ENCODE data around the gene GALE. TPM values are rescaled to one million over a fixed set of nuclear protein-coding genes. Genes with fewer than 3 reads are reported as not detected.

GALE gene
- polyA plus RNA-seq, 4 donors: 7.8 to 41.0 (median 28.3) TPM

DNA sequence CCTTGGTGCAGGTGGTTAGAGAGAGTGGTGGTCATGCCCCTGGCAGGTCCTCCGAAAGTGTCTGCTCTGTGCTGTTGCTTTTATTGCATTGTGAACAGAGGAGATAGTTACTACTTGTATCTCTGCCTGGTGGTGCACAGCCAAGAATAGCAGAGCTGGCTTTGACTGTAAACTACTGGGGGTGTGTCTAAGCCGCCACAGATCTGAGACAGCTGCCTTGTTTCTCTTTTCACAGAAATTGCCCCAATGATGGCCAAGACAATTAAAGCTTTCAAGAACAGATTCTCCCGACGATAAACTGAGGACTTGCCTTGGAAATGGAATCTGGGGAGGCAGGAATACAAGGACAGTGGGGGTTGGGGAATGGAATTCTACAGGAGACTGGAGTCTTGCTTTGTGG is 41.3 kb downstream of the GALE start:
- no peak for DNase-seq (ENCODE audit: low read depth in 4 of 4, low spot score in 3 of 4)

DNA sequence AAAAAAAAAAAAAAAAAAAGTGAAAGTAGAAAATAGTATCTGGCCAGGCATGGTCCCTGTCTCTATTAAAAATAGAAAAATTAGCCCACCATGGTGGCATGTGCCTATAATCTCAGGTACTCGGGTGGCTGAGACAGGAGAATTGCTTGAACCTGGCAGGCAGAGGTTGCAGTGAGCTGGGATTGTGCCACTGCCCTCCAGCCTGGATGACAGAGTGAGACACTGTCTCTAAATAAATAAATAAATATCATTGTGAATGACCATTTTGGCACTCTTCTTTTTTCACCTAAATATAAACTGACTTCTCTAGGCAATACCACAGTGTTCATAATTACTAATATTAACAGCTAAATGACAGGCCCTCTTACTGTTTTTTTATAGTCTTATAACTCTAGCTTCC is 42.7 kb downstream of the GALE start:
- DNase-seq (ENCODE audit: low read depth in 4 of 4, low spot score in 3 of 4): no peak

DNA sequence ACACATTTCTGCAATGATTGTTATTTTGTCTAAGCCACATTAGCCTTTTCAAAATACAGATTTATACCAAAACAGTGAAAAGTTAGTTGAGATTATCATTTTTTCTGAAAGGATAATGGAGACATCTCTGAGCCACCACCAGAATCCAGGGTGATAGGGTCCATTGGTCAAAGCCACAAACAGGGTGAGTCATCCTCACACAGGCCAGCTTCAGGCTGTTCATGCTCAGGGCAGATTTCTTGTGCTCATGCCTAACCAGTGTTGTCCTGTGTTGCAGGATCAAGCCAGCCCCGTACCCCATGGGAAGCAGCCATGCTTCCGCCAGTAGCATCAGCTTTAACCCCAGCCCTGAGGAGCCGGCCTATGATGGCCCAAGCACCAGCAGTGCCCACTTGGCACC is 43.9 kb downstream of the GALE start:
- no peak for DNase-seq (ENCODE audit: low read depth in 4 of 4, low spot score in 3 of 4)

DNA sequence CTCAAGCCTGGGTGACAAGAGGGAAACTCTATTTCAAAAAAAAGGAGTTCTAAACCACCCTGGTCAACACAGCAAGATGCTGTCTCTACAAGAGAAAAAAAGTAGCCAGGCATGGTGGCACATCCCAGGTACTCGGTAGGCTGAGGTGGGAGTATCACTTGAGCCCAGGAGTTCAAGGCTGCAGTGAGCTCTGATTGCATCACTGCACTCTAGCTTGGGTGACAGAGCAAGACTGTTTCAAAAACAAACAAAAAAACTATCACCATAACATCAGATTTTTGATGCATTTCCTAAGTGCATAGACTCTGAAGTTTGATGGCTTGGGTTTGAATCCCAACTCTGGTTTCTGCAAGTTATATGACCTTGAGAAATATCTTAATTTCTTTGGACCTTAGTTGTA is 47.6 kb downstream of the GALE start:
- no peak for DNase-seq (ENCODE audit: low read depth in 4 of 4, low spot score in 3 of 4)

DNA sequence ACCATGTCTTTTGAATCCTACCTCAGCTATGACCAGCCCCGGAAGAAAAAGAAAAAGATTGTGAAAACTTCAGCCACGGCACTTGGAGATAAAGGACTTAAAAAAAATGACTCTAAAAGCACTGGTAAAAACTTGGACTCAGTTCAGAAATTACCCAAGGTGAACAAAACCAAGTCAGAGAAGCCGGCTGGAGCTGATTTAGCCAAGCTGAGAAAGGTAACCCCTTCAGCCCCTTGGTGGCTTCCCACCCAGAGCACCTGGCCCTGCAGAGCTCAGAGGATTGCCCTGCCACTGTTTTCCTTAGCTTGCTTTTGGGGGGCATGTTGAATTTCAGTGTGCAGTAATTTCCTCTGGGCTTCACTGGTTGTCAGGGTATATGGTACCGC is 48.7 kb downstream of the GALE start:
- no peak for DNase-seq (ENCODE audit: low read depth in 4 of 4, low spot score in 3 of 4)

DNA sequence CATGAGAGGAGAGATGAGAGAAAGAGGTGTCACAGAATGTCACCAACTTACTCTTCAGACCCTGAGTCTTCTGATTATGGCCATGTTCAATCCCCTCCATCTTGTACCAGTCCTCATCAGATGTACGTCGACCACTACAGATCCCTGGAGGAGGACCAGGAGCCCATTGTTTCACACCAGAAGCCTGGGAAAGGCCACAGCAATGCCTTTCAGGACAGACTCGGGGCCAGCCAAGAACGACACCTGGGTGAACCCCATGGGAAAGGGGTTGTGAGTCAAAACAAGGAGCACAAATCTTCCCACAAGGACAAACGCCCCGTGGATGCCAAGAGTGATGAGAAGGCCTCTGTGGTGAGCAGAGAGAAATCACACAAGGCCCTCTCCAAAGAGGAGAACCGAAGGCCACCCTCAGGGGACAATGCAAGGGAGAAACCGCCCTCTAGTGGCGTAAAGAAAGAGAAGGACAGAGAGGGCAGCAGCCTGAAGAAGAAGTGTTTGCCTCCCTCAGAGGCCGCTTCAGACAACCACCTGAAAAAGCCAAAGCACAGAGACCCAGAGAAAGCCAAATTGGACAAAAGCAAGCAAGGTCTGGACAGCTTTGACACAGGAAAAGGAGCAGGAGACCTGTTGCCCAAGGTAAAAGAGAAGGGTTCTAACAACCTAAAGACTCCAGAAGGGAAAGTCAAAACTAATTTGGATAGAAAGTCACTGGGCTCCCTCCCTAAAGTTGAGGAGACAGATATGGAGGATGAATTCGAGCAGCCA is 49.3 kb downstream of the GALE start:
- no peak for DNase-seq (ENCODE audit: low read depth in 4 of 4, low spot score in 3 of 4)

DNA sequence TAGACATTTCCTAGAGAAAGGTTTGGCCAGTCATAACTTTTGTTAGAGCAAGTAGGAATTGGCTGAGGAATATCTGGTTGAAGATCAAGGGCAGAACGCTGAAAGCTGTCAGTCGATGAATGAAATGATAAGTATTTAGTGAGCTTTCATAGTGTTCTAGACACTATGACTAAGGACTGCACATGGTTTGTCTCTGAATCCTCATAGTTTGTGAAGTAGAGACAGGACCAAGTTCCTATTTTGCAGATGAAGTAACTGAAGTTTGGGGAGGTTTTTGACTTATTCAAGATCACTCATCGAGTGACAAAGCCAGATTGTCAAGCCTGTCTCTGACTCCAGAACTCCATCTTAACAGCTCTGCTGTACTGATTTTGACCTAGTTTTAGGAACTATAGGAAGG is 52.5 kb downstream of the GALE start:
- DNase-seq (ENCODE audit: low read depth in 4 of 4, low spot score in 3 of 4): no peak

Other genes starting within 250 kb of the GALE start
- gene ID3, start 241.3 kb downstream of the GALE start, polyA plus RNA-seq (ENCODE audit: insufficient read length in 4 of 4): 100 to 1,000 TPM; 178 to 393 (median 283) TPM
- gene RPL11, start 108.9 kb downstream of the GALE start, polyA plus RNA-seq (ENCODE audit: insufficient read length in 4 of 4): 1,000 to 10,000 TPM; 2,223 to 2,601 (median 2,402) TPM
- gene ELOA, start 57.3 kb downstream of the GALE start, polyA plus RNA-seq (ENCODE audit: insufficient read length in 4 of 4): 10 to 100 TPM; 31.5 to 35.9 (median 35.6) TPM
- gene PITHD1, start 22.3 kb downstream of the GALE start, polyA plus RNA-seq (ENCODE audit: insufficient read length in 4 of 4): 10 to 100 TPM; 57.6 to 66.9 (median 62.5) TPM
- gene LYPLA2, start 9.6 kb downstream of the GALE start, polyA plus RNA-seq (ENCODE audit: insufficient read length in 4 of 4): 10 to 100 TPM; 35.0 to 79.7 (median 63.3) TPM
- gene HMGCL, start 24.7 kb upstream of the GALE start, polyA plus RNA-seq (ENCODE audit: insufficient read length in 4 of 4): 10 to 100 TPM; 21.2 to 77.3 (median 64.7) TPM
- 10 to 100 TPM; 43.1 to 49.0 (median 47.4) TPM for gene FUCA1, start 67.5 kb upstream of the GALE start, polyA plus RNA-seq (ENCODE audit: insufficient read length in 4 of 4)
- under 1 TPM; 0.06 to 0.11 (median 0.07) TPM for gene CNR2, start 112.6 kb upstream of the GALE start, polyA plus RNA-seq (ENCODE audit: insufficient read length in 4 of 4)
- gene PNRC2, start 159.1 kb upstream of the GALE start, polyA plus RNA-seq (ENCODE audit: insufficient read length in 4 of 4): 100 to 1,000 TPM; 193 to 271 (median 203) TPM
- gene SRSF10, start 179.6 kb upstream of the GALE start, polyA plus RNA-seq (ENCODE audit: insufficient read length in 4 of 4): 100 to 1,000 TPM; 170 to 256 (median 223) TPM

Data from left renal pelvis (tissue), 4 donors.